Measurements from ENCODE around the gene SPRR1A.

Gene SPRR1A

DNA sequence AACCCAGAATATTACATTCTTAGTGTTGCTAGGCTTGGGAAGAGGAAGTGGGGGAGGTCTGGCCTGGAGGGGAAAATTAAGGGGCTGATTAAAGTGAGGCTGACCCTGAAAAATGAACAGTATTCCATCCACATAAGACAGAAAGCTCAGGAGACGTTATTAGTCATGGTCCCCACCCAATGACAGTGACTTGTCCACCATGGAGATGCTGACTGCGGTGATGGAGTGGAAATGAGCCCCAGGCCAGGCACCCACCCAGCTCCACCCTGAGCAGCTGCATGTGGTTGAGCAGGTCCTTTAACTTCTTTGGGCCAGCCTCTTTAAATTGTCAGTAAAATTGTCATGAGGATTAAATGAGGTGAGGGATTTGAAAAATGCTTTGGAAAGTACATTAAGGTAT is 14.8 kb upstream of the SPRR1A start:
- Histone ChIP-seq H3K4me3 (ENCODE audit: low read depth, low read length) (no peak overlapping the region), H3K27me3 (ENCODE audit: control insufficient read depth, insufficient read depth, low read length) (no peaks in the 10 kb centered on the region), H3K9me3 (ENCODE audit: control insufficient read depth, low read length) (no peaks in the 10 kb centered on the region), H3K4me2 (ENCODE audit: low read length) (no peak overlapping the region), H3K79me2 (no peaks in the 10 kb centered on the region), H2AFZ (no peak overlapping the region), H3K36me3 (ENCODE audit: control insufficient read depth, insufficient read depth, low read length) (no peaks in the 10 kb centered on the region), H3K4me1 (no peaks in the 10 kb centered on the region), H3K27ac (no peak overlapping the region), H3K9ac (no peak overlapping the region)
- TF ChIP-seq, protein P1, sequence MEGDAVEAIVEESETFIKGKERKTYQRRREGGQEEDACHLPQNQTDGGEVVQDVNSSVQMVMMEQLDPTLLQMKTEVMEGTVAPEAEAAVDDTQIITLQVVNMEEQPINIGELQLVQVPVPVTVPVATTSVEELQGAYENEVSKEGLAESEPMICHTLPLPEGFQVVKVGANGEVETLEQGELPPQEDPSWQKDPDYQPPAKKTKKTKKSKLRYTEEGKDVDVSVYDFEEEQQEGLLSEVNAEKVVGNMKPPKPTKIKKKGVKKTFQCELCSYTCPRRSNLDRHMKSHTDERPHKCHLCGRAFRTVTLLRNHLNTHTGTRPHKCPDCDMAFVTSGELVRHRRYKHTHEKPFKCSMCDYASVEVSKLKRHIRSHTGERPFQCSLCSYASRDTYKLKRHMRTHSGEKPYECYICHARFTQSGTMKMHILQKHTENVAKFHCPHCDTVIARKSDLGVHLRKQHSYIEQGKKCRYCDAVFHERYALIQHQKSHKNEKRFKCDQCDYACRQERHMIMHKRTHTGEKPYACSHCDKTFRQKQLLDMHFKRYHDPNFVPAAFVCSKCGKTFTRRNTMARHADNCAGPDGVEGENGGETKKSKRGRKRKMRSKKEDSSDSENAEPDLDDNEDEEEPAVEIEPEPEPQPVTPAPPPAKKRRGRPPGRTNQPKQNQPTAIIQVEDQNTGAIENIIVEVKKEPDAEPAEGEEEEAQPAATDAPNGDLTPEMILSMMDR (IDR thresholded peaks at IDR 0.05) = no peak

DNA sequence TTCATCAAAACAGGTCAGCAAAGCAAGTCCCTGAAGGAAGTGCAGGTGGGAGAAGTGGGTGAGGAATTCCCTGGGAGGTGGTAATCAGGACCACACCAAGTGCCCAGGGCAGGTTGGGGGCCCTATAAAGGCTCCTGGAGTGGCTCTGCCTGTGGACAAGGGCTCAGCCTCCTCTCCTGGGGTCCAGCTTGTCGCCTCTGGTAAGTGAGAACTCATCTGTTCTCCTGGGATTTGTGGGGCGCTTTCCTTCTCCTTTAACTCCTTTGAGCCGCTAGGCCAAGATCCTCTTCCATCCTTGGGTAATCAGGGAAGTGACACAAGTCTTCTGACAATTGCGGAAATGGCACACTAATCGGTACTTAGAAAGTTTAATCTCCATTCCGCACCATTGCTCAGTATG is 13.4 kb upstream of the SPRR1A start, which contains the start of gene SPRR4:
TSS of gene SPRR4 (plus strand) at position 154 of the 400 bp plus-strand sequence. CDS start 1,243 bp downstream, outside the sequence.
- H3K27me3 ChIP-seq (ENCODE audit: control insufficient read depth, insufficient read depth, low read length) = no peaks in the 10 kb centered on the region
- no peak within 1 kb of the TSS for H3K4me3 ChIP-seq (ENCODE audit: low read depth, low read length)
- H3K27ac ChIP-seq = no peak within 1 kb of the TSS
- no peak within 1 kb of the TSS for H3K9ac ChIP-seq
- no peaks in the 10 kb centered on the region for H3K36me3 ChIP-seq (ENCODE audit: control insufficient read depth, insufficient read depth, low read length)
- no peaks in the 10 kb centered on the region for H3K4me1 ChIP-seq
- no peaks in the 10 kb centered on the region for H3K9me3 ChIP-seq (ENCODE audit: control insufficient read depth, low read length)
- no peak within 1 kb of the TSS for H3K4me2 ChIP-seq (ENCODE audit: low read length)
- H2AFZ ChIP-seq = no peak within 1 kb of the TSS
- TF ChIP-seq, protein P1 (IDR thresholded peaks at IDR 0.05) = no peak
- H3K79me2 ChIP-seq = no peaks in the 10 kb centered on the region

DNA sequence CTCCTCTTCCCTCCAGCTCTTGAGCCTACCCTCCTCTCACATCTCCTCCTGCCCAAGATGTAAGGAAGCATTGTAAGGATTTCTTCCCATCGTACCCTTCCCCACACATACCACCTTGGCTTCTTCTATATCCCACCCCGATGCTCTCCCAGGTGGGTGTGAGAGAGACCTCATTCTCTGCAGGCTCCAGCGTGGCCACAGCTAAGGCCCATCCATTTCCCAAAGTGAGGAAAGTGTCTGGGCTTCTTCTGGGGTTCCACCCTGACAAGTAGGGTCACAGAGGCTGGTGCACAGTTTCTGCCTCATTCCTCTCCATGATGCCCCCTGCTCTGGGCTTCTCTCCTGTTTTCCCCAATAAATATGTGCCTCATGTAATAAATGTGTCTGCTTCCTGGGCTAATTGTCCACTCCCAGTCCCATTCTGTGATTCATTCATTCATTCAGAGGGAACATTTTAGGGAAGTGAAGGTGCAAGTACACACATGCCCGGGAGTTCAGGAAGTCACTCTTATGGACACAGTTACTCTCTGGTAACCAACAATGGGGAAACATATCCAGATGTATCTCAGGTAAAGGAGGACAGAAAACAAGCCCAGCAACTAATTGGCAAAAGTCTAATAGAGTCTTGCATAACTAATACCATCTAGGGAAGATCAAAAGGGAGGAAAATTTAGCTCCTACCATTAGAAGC is 11.5 kb upstream of the SPRR1A start:
- Histone ChIP-seq H2AFZ (no peak overlapping the region), H3K9ac (no peak overlapping the region), H3K27ac (no peak overlapping the region), H3K27me3 (ENCODE audit: control insufficient read depth, insufficient read depth, low read length) (no peaks in the 10 kb centered on the region), H3K79me2 (no peaks in the 10 kb centered on the region), H3K36me3 (ENCODE audit: control insufficient read depth, insufficient read depth, low read length) (no peaks in the 10 kb centered on the region), H3K4me2 (ENCODE audit: low read length) (no peak overlapping the region), H3K9me3 (ENCODE audit: control insufficient read depth, low read length) (no peaks in the 10 kb centered on the region), H3K4me1 (no peaks in the 10 kb centered on the region), H3K4me3 (ENCODE audit: low read depth, low read length) (no peak overlapping the region)
- TF ChIP-seq, protein P1 (IDR thresholded peaks at IDR 0.05) = no peak

DNA sequence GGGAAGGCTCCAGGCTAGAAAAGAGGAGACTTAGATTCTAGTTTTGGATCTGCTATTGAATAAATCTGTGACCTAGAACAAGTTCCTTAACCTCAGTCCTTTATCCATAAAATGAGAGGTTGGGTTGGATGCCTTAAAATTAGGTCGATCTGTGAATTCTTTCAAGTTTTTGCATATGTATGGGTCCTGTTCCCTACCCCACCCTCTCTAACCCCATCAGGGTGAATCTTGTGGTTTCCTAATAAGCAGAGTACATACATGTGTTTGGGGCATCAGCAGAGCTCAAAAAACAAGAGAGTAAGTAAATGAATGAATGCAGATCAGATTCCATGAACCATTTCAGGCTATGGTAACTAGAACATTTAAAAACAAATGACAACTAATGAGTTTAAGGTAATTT is 7.2 kb upstream of the SPRR1A start:
- H3K4me2 ChIP-seq (ENCODE audit: low read length) = no peak overlapping the region

More for the DNA sequence above, 7.2 kb upstream of the SPRR1A start:
- no peaks in the 10 kb centered on the region for H3K79me2 ChIP-seq
- no peaks in the 10 kb centered on the region for H3K4me1 ChIP-seq
- H3K36me3 ChIP-seq (ENCODE audit: control insufficient read depth, insufficient read depth, low read length) = no peaks in the 10 kb centered on the region
- H3K27me3 ChIP-seq (ENCODE audit: control insufficient read depth, insufficient read depth, low read length) = no peaks in the 10 kb centered on the region
- no peak overlapping the region for H3K9ac ChIP-seq
- H3K27ac ChIP-seq = no peak overlapping the region
- no peak overlapping the region for H2AFZ ChIP-seq
- no peaks in the 10 kb centered on the region for H3K9me3 ChIP-seq (ENCODE audit: control insufficient read depth, low read length)
- TF ChIP-seq, protein P1 (IDR thresholded peaks at IDR 0.05) = no peak
- no peak overlapping the region for H3K4me3 ChIP-seq (ENCODE audit: low read depth, low read length)
